Activated T-cell treated with anti-CD3 and anti-CD28 coated beads, Interleukin-2, amount 50 U/mL, for 72 hours (primary cell): ENCODE data around the gene GNG3. TPM values are rescaled to one million over a fixed set of nuclear protein-coding genes. Genes with fewer than 3 reads are reported as not detected.
"Not testable (repeated sequence)": the region's sequence is repeated elsewhere in the genome, so short reads cannot be mapped to it uniquely, and the experiment has no call there.

Experiments
- ATAC-seq, 2 donors: fragments of 150-1000 bp; cut with Tn5 transposase; replicated peaks in 1 of 2; 2 replicates each; pipeline ENCODE4 v1.10.0; 2021; ENCODE audit warnings: moderate library complexity in 2 of 2, mild to moderate bottlenecking in 1 of 2
- DNase-seq, 2 donors: peaks; one replicate each; pipeline ENCODE4 v3.0.0; 2021 to 2022; ENCODE audit warnings: mixed read lengths in 1 of 2
- H3K27ac Mint-ChIP-seq: one replicate; pipeline ENCODE4 v1.8.0; 2022; ENCODE audit warnings: mild to moderate bottlenecking, moderate library complexity, mixed read lengths
- H3K27me3 Mint-ChIP-seq: one replicate; pipeline ENCODE4 v1.8.0; 2022; ENCODE audit warnings: low read depth, mixed read lengths
- H3K36me3 Mint-ChIP-seq, 2 donors: one replicate each; pipeline ENCODE4 v1.8.0; 2022; ENCODE audit warnings: mixed read lengths in 2 of 2, mild to moderate bottlenecking in 1 of 2; ENCODE audit not compliant: insufficient read depth in 2 of 2
- H3K4me1 Mint-ChIP-seq: one replicate; pipeline ENCODE4 v1.8.0; 2022; ENCODE audit warnings: low read depth, mixed read lengths
- H3K4me3 Mint-ChIP-seq, 2 donors: one replicate each; pipeline ENCODE4 v1.8.0; 2022; ENCODE audit warnings: mild to moderate bottlenecking in 2 of 2, mixed read lengths in 2 of 2, moderate library complexity in 2 of 2
- H3K9me3 Mint-ChIP-seq, 2 donors: one replicate each; pipeline ENCODE4 v1.8.0; 2022; ENCODE audit warnings: mixed read lengths in 2 of 2
- total RNA-seq, 2 donors: library from RNA; stranded (reverse); gene quantifications; one replicate each; pipeline ENCODE4 v1.2.3, GENCODE V29; 2022

The GNG3 gene
- total RNA-seq, 2 donors from 2014 or later = not detected

DNA sequence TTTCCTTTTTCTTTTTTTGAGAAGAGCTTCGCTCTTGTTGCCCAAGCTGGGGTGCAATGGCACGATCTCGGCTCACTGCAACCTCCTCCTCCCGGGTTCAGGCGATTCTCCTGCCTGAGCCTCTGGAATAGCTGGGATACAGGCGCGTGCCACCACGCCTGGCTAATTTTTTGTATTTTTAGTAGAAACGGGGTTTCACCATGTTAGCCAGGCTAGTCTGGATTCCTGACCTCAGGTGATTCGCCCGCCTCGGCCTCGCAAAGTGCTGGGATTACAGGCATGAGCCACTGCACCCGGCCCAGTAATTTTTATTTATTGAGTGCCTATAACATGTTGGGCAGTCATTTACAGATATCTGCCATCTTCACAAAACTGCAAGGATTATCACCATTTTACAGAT lies 22.6 kb downstream of the GNG3 start:
- ATAC-seq, H3K9me3 Mint-ChIP-seq: not testable (repeated sequence)
- peak overlapping the region; percentile 80 for H3K27ac Mint-ChIP-seq

DNA sequence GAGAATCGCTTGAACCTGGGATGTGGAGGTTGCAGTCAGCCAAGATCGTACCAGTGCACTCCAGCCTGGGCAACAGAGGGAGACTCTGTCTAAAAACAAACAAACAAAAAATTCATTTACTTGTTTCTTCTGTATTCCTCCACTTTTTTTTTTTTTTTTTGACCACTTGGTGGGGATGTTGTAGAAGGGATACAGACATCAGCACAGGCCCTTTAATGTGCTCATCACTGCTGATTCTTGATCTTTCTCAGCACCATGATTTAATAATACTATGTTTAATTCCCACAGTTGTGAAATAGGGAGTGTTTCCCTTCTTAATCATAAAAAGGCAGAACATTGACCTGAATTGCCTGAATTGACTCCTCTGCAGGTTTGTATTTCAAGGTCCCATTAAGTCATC lies 25.4 kb downstream of the GNG3 start:
- H3K27me3 Mint-ChIP-seq = no peaks in the 10 kb centered on the region
- H3K4me3 Mint-ChIP-seq = no peak overlapping the region
- ATAC-seq (no peak), DNase-seq (no peak)
- no peaks in the 10 kb centered on the region for H3K9me3 Mint-ChIP-seq
- peak overlapping the region; percentile 75 for H3K27ac Mint-ChIP-seq
- H3K4me1 Mint-ChIP-seq = peaks cover 30% of the 10 kb centered on the region
- H3K36me3 Mint-ChIP-seq = peaks cover 7 to 12% of the 10 kb centered on the region in 2 donors

More for the DNA sequence above, 22.6 kb downstream of the GNG3 start:
- Mint-ChIP-seq H3K4me1 (peaks cover 37% of the 10 kb centered on the region), H3K36me3 (peaks cover 18 to 19% of the 10 kb centered on the region in 2 donors), H3K4me3 (peak overlapping the region; percentile 88 to 96)
- DNase-seq, H3K27me3 Mint-ChIP-seq: not testable (repeated sequence)

DNA sequence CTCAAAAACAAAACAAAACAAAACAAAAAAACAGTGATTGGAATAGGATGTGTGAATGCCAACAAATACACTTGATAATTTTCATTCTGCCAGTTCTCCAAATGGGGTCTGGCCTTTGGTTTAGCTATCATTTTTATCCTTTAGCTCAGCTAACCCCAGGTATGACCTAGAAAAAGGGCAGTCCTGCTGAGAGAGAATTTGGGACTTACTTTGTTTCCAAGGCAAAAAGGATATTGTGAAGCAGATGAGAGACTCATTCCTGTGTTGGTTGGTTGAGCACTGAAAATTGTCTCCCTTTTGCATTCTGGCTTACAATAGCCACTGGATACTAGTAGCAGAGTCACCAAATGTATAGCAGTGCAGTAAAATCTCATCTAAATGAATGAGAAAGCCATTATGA lies 29.7 kb downstream of the GNG3 start:
- Mint-ChIP-seq H3K4me3 (no peak overlapping the region), H3K4me1 (peaks cover 12% of the 10 kb centered on the region), H3K27ac (no peak overlapping the region), H3K27me3 (no peaks in the 10 kb centered on the region), H3K9me3 (no peaks in the 10 kb centered on the region), H3K36me3 (peaks cover 3 to 14% of the 10 kb centered on the region in 2 donors)
- DNase-seq (no peak), ATAC-seq (no peak)

DNA sequence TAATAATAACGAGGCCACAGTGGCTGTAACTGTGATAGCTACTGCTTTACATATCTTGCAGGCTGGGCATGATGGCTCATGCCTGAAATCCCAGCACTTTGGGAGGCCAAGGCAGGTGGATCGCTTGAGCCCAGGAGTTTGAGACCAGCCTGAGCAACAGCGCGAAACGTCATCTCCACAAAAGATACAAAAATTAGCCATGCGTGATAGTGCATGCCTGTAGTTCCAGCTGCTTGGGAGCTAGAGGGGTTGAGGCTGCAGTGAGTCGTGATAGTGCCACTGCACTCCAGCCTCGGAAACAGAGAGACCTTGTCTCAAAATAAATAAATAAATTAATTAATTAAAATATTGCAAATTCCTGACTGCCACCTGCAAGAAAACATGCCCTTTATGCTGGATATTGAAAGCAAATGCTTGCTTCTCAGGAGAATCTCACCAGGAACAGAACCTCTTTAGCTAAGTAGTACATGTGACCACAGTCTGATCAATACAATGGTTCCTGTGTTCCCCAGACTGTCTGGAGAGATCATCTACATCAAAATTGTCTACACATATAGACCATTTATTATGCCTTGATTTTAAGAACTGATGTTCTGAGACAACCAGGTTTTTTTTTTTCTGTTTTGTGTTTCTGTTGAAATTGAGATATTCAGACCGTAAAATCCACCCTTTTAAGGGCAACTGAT lies 40.1 kb downstream of the GNG3 start:
- Mint-ChIP-seq H3K27ac (peak overlapping the region; percentile 70), H3K27me3 (no peaks in the 10 kb centered on the region), H3K4me3 (no peak overlapping the region), H3K9me3 (no peaks in the 10 kb centered on the region), H3K36me3 (peaks cover 0 to 2% of the 10 kb centered on the region in 2 donors), H3K4me1 (peaks cover 21% of the 10 kb centered on the region)
- no peak for ATAC-seq
- DNase-seq = no peak

DNA sequence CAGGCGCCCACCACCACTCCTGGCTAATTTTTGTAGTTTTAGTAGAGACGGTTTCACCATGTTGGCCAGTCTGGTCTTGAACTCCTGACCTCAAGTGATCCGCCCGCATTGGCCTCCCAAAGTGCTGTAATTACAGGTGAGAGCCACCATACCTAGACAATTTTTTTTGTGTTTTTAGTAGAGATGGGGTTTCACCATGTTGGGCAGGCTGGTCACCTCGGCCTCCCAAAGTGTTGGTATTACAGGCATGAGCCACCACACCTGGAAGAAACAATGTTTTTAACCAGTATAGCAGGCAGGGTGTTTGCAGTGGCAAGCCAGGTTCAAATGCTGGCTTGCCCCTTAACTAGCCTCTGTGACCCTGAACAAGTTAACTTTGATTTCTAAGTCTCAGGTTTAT lies 42.5 kb downstream of the GNG3 start:
- DNase-seq, H3K4me3 Mint-ChIP-seq, H3K36me3 Mint-ChIP-seq, H3K27me3 Mint-ChIP-seq, ATAC-seq, H3K9me3 Mint-ChIP-seq: not testable (repeated sequence)
- H3K27ac Mint-ChIP-seq = peak overlapping the region; percentile 63
- H3K4me1 Mint-ChIP-seq = peaks cover 32% of the 10 kb centered on the region

DNA sequence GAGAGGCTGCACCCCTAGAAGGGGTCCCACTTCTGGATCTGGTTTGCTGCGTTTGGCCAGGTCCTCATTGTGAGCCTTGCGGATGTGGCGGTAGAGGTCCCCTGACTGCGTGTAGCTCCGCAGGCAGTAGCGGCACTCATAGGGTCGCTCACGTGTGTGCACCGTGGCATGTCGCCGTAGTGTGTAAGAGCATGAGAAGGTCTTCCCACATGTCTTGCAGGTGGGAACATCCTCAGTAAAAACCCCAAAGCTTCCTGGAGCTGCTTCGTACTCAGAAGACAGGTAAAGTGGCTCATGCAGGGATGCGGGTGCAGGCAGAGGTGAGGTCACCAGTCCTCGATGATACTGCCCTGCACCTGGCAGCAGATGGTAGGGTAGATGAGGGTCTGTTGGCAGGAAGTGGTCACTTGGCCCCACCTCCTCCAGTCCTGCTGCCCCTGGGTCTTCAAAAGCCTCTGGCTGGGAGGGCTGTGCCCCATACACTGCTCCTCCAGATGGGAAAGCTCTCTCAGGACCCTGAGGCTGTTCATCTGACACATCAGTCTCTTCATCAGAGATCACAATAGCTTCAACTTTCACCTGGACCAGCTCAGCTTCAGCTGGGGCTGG lies 44.8 kb downstream of the GNG3 start:
- ATAC-seq = no peak
- Mint-ChIP-seq H3K36me3 (peaks cover 0 to 2% of the 10 kb centered on the region in 2 donors), H3K4me3 (peak overlapping the region; percentile 91 to 93), H3K27ac (peak overlapping the region; percentile 44), H3K27me3 (no peaks in the 10 kb centered on the region), H3K4me1 (peaks cover 32% of the 10 kb centered on the region), H3K9me3 (no peaks in the 10 kb centered on the region)
- no peak for DNase-seq

DNA sequence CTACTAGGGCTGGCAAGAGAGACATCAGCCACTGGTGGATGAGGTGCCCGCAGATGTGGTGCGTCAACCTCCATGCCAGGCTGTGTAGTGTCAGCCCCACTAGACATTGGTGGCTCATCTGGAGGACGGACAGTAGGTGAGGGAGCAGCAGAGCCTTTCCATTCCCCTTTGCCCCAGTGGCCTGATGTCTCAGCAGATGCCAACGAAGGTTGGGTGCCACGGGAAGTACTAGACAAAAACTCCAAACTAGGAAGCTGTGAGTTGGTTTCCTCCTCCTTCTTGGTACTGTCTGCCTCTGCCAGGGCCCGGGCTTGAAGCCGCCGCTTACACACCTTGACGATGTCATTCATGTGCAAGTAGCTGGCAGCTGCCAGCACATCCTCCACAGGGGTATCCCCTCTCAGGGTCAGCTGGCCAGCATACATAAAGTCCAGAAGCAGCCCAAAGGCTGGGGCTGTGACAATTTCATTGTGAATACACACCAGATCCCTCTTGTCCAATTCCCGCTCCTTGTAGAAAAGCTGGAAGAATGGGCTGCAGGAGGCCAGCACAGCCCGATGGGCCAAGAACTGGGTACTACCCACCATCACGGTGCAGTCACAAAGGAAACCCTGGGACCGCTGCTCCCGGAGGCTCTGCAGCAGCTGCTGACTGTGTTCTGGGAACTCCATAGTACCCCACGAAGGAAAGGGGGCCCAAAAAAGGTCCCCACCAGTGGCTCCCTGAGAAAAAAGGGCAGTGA lies 45.7 kb downstream of the GNG3 start:
- peaks cover 0 to 2% of the 10 kb centered on the region in 2 donors for H3K36me3 Mint-ChIP-seq
- no peaks in the 10 kb centered on the region for H3K27me3 Mint-ChIP-seq
- H3K4me1 Mint-ChIP-seq = peaks cover 32% of the 10 kb centered on the region
- peak overlapping the region; percentile 89 for H3K27ac Mint-ChIP-seq
- DNase-seq (no peak), ATAC-seq (no peak)
- H3K9me3 Mint-ChIP-seq = no peaks in the 10 kb centered on the region
- peak overlapping the region; percentile 91 to 93 for H3K4me3 Mint-ChIP-seq

DNA sequence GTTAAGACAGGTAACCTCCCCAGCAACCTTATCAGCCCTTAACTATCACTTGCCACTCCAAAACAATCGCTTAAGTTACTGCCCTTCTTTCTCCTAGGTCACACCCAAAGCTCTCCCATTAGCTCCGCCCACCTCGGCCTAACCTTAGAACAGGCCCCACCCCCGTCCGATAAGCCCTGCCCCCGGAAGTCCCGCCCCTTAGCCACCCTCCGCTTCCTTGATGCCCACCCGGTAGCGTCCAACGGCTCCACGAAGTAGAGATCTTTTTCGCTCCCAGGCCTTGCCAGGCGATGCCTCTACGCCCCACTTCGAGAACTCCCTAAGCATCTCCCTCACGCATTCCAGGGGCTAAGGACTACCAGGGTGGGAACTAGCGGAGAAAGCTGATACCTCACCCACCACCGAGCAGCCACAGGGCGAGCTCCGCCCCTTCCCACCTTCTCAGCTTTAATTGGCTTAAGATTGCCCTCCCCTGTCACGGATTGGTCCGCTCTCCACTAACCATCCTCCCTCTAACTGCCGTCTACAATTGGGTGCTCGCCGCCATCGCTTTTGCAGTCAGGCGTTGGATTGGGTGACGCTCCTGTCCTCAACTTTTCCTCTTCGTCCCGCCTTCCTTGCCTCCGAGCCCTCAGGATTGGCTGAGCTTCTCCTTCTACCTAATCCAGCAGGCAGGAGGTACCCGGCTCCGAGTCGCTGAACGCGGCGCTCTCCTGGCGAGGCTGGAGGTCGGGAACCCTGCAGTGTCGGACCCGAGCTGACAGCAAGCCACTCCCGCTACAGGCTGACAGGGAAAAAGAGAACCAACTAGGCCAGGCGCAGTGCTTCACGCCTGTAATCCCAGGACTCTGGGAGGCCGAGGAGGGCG lies 46.5 kb downstream of the GNG3 start, which contains the start of gene ZBTB3:
TSS of gene ZBTB3 (minus strand) at position 425 of the 868 bp plus-strand sequence. CDS start 496 bp downstream, outside the sequence.
- ATAC-seq (peak; percentile 96), DNase-seq (peak; percentile 96 to 98)
- Mint-ChIP-seq H3K36me3 (peaks cover 0 to 2% of the 10 kb centered on the region in 2 donors), H3K27me3 (no peaks in the 10 kb centered on the region), H3K9me3 (no peaks in the 10 kb centered on the region), H3K4me1 (peaks cover 29% of the 10 kb centered on the region), H3K27ac (peak within 1 kb of the TSS; percentile 89), H3K4me3 (peak within 1 kb of the TSS; percentile 91 to 93)

DNA sequence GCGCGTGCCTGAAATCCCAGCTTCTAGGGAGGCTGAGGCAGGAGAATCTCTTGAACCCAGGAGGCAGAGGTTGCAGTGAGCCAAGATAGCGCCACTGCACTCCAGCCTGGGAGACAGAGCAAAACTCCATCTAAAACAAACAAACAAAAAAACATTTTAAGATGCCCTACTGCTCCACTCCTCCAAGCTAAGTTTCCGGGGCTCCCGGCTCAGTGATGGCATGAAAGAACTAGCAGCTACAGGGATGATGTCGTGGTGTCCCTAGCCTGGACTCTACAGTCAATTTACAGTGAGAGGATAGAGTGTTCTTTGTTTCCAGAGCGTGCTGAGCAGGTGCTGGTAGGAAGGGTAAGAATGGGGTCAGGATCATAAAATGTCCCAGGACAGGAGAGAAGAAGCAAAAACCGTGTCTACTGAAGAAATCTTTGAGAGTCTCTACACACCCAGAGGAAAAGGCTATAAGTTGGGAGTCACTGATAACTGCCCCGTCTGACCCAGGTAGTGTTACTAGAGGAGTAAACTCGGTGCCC lies 47.7 kb downstream of the GNG3 start:
- ATAC-seq = no peak
- Mint-ChIP-seq H3K27ac (no peak overlapping the region), H3K27me3 (no peaks in the 10 kb centered on the region), H3K9me3 (no peaks in the 10 kb centered on the region), H3K4me3 (peak overlapping the region; percentile 20 to 93), H3K4me1 (peaks cover 19% of the 10 kb centered on the region), H3K36me3 (peaks cover 0 to 2% of the 10 kb centered on the region in 2 donors)
- DNase-seq = no peak

DNA sequence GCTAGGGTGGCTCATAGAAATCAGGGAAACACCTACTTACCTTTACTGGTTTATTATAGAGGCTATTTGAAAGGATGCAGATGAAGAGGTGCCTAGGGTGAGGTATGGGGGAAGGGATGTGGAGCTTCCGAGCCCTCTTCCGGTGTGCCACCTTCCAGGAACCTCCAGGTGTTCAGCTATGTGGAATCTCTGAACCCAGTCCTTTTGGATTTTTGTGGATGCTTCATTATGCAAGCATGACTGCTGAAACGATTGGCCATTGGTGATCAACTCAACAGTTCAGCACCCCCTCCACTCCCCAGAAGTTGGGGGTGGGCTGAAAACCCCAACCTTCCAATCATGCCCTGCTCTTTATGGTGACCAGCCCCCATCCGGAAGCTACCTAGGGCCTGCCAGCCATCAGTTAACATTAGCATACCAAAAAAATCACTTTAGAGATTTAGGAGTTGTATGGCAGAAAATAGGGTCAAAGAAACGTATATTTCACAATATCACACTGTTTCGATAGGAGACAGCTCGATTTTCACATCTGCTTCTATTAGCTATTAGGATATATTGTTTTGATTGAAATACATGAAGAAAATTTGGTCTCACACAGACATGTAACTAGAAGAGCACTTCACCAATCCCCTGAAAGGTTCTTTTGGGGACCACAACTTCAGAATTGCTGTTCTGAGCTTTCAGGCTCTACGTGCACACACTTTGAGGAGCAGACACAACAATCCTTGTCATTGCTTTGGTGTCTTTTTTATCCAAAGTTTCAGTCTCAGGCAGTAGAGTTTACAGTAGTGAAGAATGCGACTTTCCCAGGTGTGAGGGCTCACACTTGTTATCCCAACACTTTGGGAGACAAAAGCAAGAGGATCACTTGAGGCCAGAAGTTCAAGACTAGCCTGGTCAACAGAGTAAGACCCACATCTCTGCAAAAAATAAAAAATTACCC lies 50.6 kb downstream of the GNG3 start:
- no peaks in the 10 kb centered on the region for H3K9me3 Mint-ChIP-seq
- DNase-seq (no peak), ATAC-seq (no peak)
- H3K4me3 Mint-ChIP-seq = no peak overlapping the region
- peaks cover 2 to 7% of the 10 kb centered on the region in 2 donors for H3K36me3 Mint-ChIP-seq
- peaks cover 35% of the 10 kb centered on the region for H3K4me1 Mint-ChIP-seq
- no peak overlapping the region for H3K27ac Mint-ChIP-seq
- H3K27me3 Mint-ChIP-seq = no peaks in the 10 kb centered on the region
